HepG2 (cell line): ENCODE results near the gene ANKRD13D.

Experiments
- ASH2L ChIP-seq: fragments of 300-600, 200-600 bp; sonication (generic); IDR thresholded peaks from 2 replicates; pipeline ENCODE4 v1.7.0; 2017; ENCODE audit warnings: low read depth, mild to moderate bottlenecking, moderate library complexity, mixed read lengths, low read length; ENCODE audit not compliant: insufficient read length
- ATF1 ChIP-seq: IDR thresholded peaks from 2 replicates; pipeline ENCODE4 v1.6.1; 2016; ENCODE audit warnings: mild to moderate bottlenecking, control low read depth
- HCFC1 ChIP-seq: fragments of 150-350 bp; IDR thresholded peaks from 2 replicates; pipeline ENCODE4 v1.6.1; 2014; ENCODE audit warnings: low read depth, low read length
- POLR2AphosphoS5 ChIP-seq: IDR thresholded peaks from 2 replicates; pipeline ENCODE4 v1.6.1; 2012; ENCODE audit warnings: low read depth, low read length
- TAF1 ChIP-seq: sonication (generic); formaldehyde crosslinking; IDR thresholded peaks from 2 replicates; pipeline ENCODE4 v1.4.0; 2020; ENCODE audit warnings: missing genetic modification reagents
- ZNF225 ChIP-seq: sonication (generic); formaldehyde crosslinking; IDR thresholded peaks from 2 replicates; pipeline ENCODE4 v1.4.0; 2020; ENCODE audit warnings: mild to moderate bottlenecking, missing genetic modification reagents
- ZNF510 ChIP-seq: sonication (generic); formaldehyde crosslinking; IDR thresholded peaks from 2 replicates; pipeline ENCODE4 v1.4.0; 2020; ENCODE audit warnings: low read depth, mild to moderate bottlenecking, missing genetic modification reagents
- TF ChIP-seq, protein P1 (sequence below): sonication (generic); formaldehyde crosslinking; IDR thresholded peaks from 2 replicates; pipeline ENCODE4 v1.8.1; 2023; ENCODE audit warnings: mild to moderate bottlenecking, missing genetic modification reagents
- TF ChIP-seq, protein P2 (sequence below): sonication (generic); formaldehyde crosslinking; IDR thresholded peaks from 2 replicates; pipeline ENCODE4 v1.5.0; 2020; ENCODE audit warnings: mild to moderate bottlenecking, missing genetic modification reagents, moderate library complexity
- TF ChIP-seq, protein P3 (sequence below): sonication (generic); formaldehyde crosslinking; conservative IDR thresholded peaks from 2 replicates; pipeline ENCODE4 v1.8.0; 2022; ENCODE audit warnings: missing genetic modification reagents

DNA sequence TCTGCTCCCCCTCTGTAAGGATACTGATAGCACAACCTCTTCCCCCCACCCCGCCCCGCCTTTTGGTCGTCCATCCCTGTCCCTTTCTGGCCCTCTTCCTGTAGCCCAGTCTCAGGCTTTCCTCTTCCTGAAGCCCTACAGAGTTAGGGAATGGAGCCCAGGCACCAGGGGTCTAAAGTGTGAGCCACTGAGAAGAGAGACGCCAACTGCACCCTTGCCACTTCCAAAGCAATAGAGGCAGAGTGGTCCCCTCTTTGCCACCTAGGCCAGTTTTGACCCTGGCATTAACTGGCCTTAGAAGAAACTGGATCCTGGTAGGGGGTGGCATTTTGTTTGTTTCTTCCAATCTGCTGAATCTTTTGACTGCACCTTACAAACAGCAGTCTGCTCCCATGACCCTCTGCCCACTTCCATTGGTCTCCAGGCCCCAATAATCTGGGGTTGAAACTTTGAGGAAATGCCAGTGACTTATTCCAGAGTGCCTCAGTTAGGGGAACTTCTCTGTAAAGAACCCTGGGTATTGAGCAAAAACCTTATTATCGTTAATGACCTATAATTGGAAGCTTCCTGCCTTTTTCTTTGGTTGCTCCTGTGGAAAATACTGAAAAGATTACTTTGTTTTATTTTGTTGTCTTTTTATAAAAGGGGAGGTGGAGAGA is 32.5 kb upstream of the ANKRD13D start:
- TF ChIP-seq ASH2L: no peak
- TF ChIP-seq, protein P1, sequence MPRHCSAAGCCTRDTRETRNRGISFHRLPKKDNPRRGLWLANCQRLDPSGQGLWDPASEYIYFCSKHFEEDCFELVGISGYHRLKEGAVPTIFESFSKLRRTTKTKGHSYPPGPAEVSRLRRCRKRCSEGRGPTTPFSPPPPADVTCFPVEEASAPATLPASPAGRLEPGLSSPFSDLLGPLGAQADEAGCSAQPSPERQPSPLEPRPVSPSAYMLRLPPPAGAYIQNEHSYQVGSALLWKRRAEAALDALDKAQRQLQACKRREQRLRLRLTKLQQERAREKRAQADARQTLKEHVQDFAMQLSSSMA (CRISPR knock-in tag): no peak
- TF ChIP-seq, protein P2, sequence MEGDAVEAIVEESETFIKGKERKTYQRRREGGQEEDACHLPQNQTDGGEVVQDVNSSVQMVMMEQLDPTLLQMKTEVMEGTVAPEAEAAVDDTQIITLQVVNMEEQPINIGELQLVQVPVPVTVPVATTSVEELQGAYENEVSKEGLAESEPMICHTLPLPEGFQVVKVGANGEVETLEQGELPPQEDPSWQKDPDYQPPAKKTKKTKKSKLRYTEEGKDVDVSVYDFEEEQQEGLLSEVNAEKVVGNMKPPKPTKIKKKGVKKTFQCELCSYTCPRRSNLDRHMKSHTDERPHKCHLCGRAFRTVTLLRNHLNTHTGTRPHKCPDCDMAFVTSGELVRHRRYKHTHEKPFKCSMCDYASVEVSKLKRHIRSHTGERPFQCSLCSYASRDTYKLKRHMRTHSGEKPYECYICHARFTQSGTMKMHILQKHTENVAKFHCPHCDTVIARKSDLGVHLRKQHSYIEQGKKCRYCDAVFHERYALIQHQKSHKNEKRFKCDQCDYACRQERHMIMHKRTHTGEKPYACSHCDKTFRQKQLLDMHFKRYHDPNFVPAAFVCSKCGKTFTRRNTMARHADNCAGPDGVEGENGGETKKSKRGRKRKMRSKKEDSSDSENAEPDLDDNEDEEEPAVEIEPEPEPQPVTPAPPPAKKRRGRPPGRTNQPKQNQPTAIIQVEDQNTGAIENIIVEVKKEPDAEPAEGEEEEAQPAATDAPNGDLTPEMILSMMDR (CRISPR knock-in tag): no peak
- TF ChIP-seq HCFC1: no peak
- TF ChIP-seq, protein P3, sequence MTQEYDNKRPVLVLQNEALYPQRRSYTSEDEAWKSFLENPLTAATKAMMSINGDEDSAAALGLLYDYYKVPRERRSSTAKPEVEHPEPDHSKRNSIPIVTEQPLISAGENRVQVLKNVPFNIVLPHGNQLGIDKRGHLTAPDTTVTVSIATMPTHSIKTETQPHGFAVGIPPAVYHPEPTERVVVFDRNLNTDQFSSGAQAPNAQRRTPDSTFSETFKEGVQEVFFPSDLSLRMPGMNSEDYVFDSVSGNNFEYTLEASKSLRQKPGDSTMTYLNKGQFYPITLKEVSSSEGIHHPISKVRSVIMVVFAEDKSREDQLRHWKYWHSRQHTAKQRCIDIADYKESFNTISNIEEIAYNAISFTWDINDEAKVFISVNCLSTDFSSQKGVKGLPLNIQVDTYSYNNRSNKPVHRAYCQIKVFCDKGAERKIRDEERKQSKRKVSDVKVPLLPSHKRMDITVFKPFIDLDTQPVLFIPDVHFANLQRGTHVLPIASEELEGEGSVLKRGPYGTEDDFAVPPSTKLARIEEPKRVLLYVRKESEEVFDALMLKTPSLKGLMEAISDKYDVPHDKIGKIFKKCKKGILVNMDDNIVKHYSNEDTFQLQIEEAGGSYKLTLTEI (CRISPR knock-in tag): no peak
- TF ChIP-seq ATF1 (CRISPR knock-in tag): no peak
- TF ChIP-seq POLR2AphosphoS5: no peak
- no peak for TF ChIP-seq ZNF510 (CRISPR knock-in tag)
- no peak for TF ChIP-seq ZNF225 (CRISPR knock-in tag)
- no peak for TF ChIP-seq TAF1
